Astrocyte (in vitro differentiated cells and primary cell): ENCODE measurements around the gene AMER3. TPM values are rescaled to one million over a fixed set of nuclear protein-coding genes. Genes with fewer than 3 reads are reported as not detected.

Source experiments
- DNase-seq: peaks from one replicate; pipeline ENCODE4 v3.0.0-alpha.2; 2010; ENCODE audit warnings: low read depth
- FAIRE-seq: peaks from 2 replicates; lab custom pipeline; 2011; peaks lifted over from hg19 to GRCh38; lab: Jason Lieb, UNC
- H2AFZ ChIP-seq: 2 replicates; pipeline ENCODE4 v1.6.0; 2012; ENCODE audit warnings: low read depth, low read length, inconsistent platforms
- H3K27ac ChIP-seq: 2 replicates; pipeline ENCODE4 v1.5.1; 2011; ENCODE audit warnings: low read depth, low read length, inconsistent platforms
- H3K27me3 ChIP-seq: 2 replicates; pipeline ENCODE4 v1.6.0; 2011; ENCODE audit warnings: low read length, inconsistent platforms; ENCODE audit not compliant: insufficient read depth
- H3K36me3 ChIP-seq: 2 replicates; pipeline ENCODE4 v1.5.1; 2011; ENCODE audit warnings: low read length, inconsistent platforms; ENCODE audit not compliant: insufficient read depth
- H3K4me1 ChIP-seq: 2 replicates; pipeline ENCODE4 v1.5.1; 2011; ENCODE audit warnings: low read length, inconsistent platforms; ENCODE audit not compliant: insufficient read depth
- H3K4me2 ChIP-seq: 2 replicates; pipeline ENCODE4 v1.6.0; 2012; ENCODE audit warnings: low read length, inconsistent platforms
- H3K4me3 ChIP-seq: 2 replicates; pipeline ENCODE4 v1.5.1; 2011; ENCODE audit warnings: low read depth, mild to moderate bottlenecking, low read length, inconsistent platforms; ENCODE audit not compliant: insufficient read depth
- H3K79me2 ChIP-seq: 2 replicates; pipeline ENCODE4 v1.6.0; 2012; ENCODE audit warnings: mild to moderate bottlenecking, low read length, inconsistent platforms; ENCODE audit not compliant: insufficient read depth
- H3K9ac ChIP-seq: 2 replicates; pipeline ENCODE4 v1.6.0; 2012; ENCODE audit warnings: mild to moderate bottlenecking, low read length, inconsistent platforms
- H3K9me3 ChIP-seq: 2 replicates; pipeline ENCODE4 v1.5.1; 2012; ENCODE audit warnings: low read depth, mild to moderate bottlenecking, low read length, inconsistent platforms; ENCODE audit not compliant: insufficient read depth
- H4K20me1 ChIP-seq: 2 replicates; pipeline ENCODE4 v1.6.0; 2012; ENCODE audit warnings: low read length, inconsistent platforms; ENCODE audit not compliant: insufficient read depth
- H3K27ac Mint-ChIP-seq: one replicate; pipeline ENCODE4 v1.8.0; 2021; ENCODE audit warnings: mild to moderate bottlenecking, mixed read lengths; ENCODE audit not compliant: unreplicated experiment
- H3K27me3 Mint-ChIP-seq: one replicate; pipeline ENCODE4 v1.8.0; 2021; ENCODE audit warnings: low read depth, mixed read lengths; ENCODE audit not compliant: unreplicated experiment
- H3K36me3 Mint-ChIP-seq: one replicate; pipeline ENCODE4 v1.8.0; 2021; ENCODE audit warnings: low read depth, mixed read lengths; ENCODE audit not compliant: unreplicated experiment
- H3K4me1 Mint-ChIP-seq: one replicate; pipeline ENCODE4 v1.8.0; 2021; ENCODE audit warnings: low read depth, mixed read lengths; ENCODE audit not compliant: unreplicated experiment
- H3K4me3 Mint-ChIP-seq: one replicate; pipeline ENCODE4 v1.8.0; 2021; ENCODE audit warnings: mild to moderate bottlenecking, moderate library complexity, mixed read lengths; ENCODE audit not compliant: unreplicated experiment
- H3K9me3 Mint-ChIP-seq: one replicate; pipeline ENCODE4 v1.8.0; 2021; ENCODE audit warnings: mild to moderate bottlenecking, mixed read lengths; ENCODE audit not compliant: unreplicated experiment
- CTCF ChIP-seq: IDR thresholded peaks from 2 replicates; pipeline ENCODE4 v1.5.1; 2011; ENCODE audit warnings: low read depth, mild to moderate bottlenecking, inconsistent platforms, low read length, moderate library complexity; ENCODE audit not compliant: insufficient read depth
- EZH2 ChIP-seq: IDR thresholded peaks from 2 replicates; pipeline ENCODE4 v1.6.1; 2012; ENCODE audit warnings: mild to moderate bottlenecking, low read length, inconsistent platforms; ENCODE audit not compliant: insufficient read depth
- total RNA-seq: library from RNA; stranded (reverse); gene quantifications from 2 replicates; pipeline ENCODE4 v1.2.1, GENCODE V29; 2021

The AMER3 gene
- total RNA-seq, 1 donor from 2014 or later = not detected

GRCh38 chr2:130787841-130788240 lies 32.5 kb downstream of the AMER3 start:
- H3K27ac Mint-ChIP-seq = no peak overlapping the region
- FAIRE-seq (no peak), DNase-seq (no peak)

GRCh38 chr2:130790312-130790711 lies 35.0 kb downstream of the AMER3 start:
- peaks cover 4% of the 10 kb centered on the region for H3K9me3 Mint-ChIP-seq
- Histone ChIP-seq H4K20me1 (no peaks in the 10 kb centered on the region), H3K9me3 (no peaks in the 10 kb centered on the region), H3K36me3 (no peaks in the 10 kb centered on the region), H3K4me1 (no peaks in the 10 kb centered on the region), H3K4me2 (no peak overlapping the region), H2AFZ (no peak overlapping the region), H3K9ac (no peak overlapping the region), H3K27me3 (peaks cover 2% of the 10 kb centered on the region), H3K79me2 (no peaks in the 10 kb centered on the region), H3K4me3 (no peak overlapping the region), H3K27ac (no peak overlapping the region)
- TF ChIP-seq EZH2 (no peak), CTCF (no peak)
- peaks cover under 1% of the 10 kb centered on the region for H3K4me1 Mint-ChIP-seq
- peaks cover 10% of the 10 kb centered on the region for H3K27me3 Mint-ChIP-seq
- no peak overlapping the region for H3K4me3 Mint-ChIP-seq
- no peak overlapping the region for H3K27ac Mint-ChIP-seq
- FAIRE-seq (no peak), DNase-seq (no peak)
- no peaks in the 10 kb centered on the region for H3K36me3 Mint-ChIP-seq

More at GRCh38 chr2:130787841-130788240, 32.5 kb downstream of the AMER3 start:
- Mint-ChIP-seq H3K27me3 (peaks cover 10% of the 10 kb centered on the region), H3K4me1 (no peaks in the 10 kb centered on the region), H3K9me3 (peaks cover 5% of the 10 kb centered on the region), H3K4me3 (no peak overlapping the region), H3K36me3 (no peaks in the 10 kb centered on the region)
- no peak for TF ChIP-seq CTCF
- no peak for TF ChIP-seq EZH2
- Histone ChIP-seq H3K79me2 (no peaks in the 10 kb centered on the region), H3K36me3 (no peaks in the 10 kb centered on the region), H3K9me3 (no peaks in the 10 kb centered on the region), H3K4me1 (no peaks in the 10 kb centered on the region), H3K27me3 (peaks cover under 1% of the 10 kb centered on the region), H4K20me1 (no peaks in the 10 kb centered on the region), H3K9ac (no peak overlapping the region), H3K27ac (no peak overlapping the region), H2AFZ (no peak overlapping the region), H3K4me2 (no peak overlapping the region), H3K4me3 (no peak overlapping the region)

- no peak for TF ChIP-seq CTCF
- no peak for TF ChIP-seq EZH2
- Mint-ChIP-seq H3K4me3 (no peak overlapping the region), H3K36me3 (no peaks in the 10 kb centered on the region), H3K27ac (no peak overlapping the region), H3K27me3 (peaks cover 10% of the 10 kb centered on the region), H3K4me1 (peaks cover 7% of the 10 kb centered on the region), H3K9me3 (no peaks in the 10 kb centered on the region)
- DNase-seq = no peak
- Histone ChIP-seq H3K79me2 (no peaks in the 10 kb centered on the region), H3K9me3 (no peaks in the 10 kb centered on the region), H3K4me3 (no peak overlapping the region), H3K4me2 (no peak overlapping the region), H4K20me1 (no peaks in the 10 kb centered on the region), H3K27me3 (peaks cover 2% of the 10 kb centered on the region), H2AFZ (no peak overlapping the region), H3K9ac (no peak overlapping the region), H3K27ac (no peak overlapping the region), H3K36me3 (no peaks in the 10 kb centered on the region), H3K4me1 (no peaks in the 10 kb centered on the region)
- FAIRE-seq = no peak
These were observed 35.7 kb downstream of the AMER3 start for GRCh38 chr2:130790804-130791616.
